Jurkat, Clone E6-1 (cell line): ENCODE data around the gene EMILIN1.

Source experiments
- DNase-seq: peaks from one replicate; pipeline ENCODE4 v3.0.0-alpha.2; 2011; ENCODE audit warnings: low read depth, low spot score
- H3K4me3 ChIP-seq: 2 replicates; pipeline ENCODE4 v1.5.1; 2011; ENCODE audit warnings: mild to moderate bottlenecking, low read length, control low read depth, moderate library complexity

Gene EMILIN1

GRCh38 chr2:27133195-27133875 is 54.9 kb downstream of the EMILIN1 start:
- no peak for DNase-seq
- H3K4me3 ChIP-seq, result peak overlapping the region; percentile 87

GRCh38 chr2:27133905-27134780 is 55.7 kb downstream of the EMILIN1 start, which contains the start of gene PREB:
TSS of gene PREB (minus strand) at chr2:27134636. CDS start at chr2:27134421, 215 bp downstream.
- peak; percentile 88 for DNase-seq
- H3K4me3 ChIP-seq, result peak within 1 kb of the TSS; percentile 87

- no peak for DNase-seq
- peak overlapping the region; percentile 87 for H3K4me3 ChIP-seq
Observed at GRCh38 chr2:27134781-27135477, 56.5 kb downstream of the EMILIN1 start.

- H3K4me3 ChIP-seq, result no peak overlapping the region
- DNase-seq, result peak; percentile 34
Observed at GRCh38 chr2:27135478-27135955, 57.1 kb downstream of the EMILIN1 start.
